Inflammatory macrophage (primary cell): ENCODE data around the gene IL11RA.

Experiments
- DNase-seq, 2 donors: peaks; one replicate each; pipeline ENCODE4 v3.0.0-alpha.2; 2020 to 2022

IL11RA gene

DNA sequence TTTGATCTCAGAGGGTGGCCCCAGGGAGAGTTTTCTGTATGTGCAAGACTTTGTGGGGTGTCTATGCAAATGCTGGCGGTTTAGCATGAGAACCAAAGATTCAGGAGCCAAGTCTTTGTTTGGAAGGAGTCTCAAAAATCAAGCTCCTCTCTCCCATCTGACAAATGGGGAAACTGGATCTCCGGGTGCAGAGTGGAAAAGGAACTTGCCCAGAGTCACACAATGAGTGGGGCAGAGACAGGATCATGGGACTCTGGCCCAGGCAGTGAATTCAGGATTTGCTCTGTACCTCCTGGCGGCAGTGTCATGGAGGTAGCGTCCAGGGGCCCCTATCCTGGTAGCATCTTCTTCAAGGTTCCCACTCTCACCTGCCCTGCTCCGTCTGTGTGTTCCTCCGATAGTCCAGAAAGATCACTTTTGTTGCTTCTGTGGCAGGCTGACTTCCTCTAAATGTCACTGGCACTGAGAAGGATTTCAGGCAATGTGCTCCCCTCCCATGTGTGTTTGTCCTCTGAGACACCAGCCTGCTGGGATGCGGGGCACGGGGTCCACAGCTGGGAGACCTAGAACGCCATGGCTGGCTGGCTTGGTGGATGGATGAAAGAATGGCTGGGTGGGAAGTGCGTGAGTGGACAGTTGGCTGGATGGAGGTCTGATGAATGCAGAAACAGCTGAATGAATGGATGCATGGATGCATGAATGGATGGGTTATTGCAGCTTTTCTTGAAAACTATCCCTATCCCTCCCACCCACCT lies 35.5 kb downstream of the IL11RA start:
- peak; percentile 39 to 60 for DNase-seq

DNA sequence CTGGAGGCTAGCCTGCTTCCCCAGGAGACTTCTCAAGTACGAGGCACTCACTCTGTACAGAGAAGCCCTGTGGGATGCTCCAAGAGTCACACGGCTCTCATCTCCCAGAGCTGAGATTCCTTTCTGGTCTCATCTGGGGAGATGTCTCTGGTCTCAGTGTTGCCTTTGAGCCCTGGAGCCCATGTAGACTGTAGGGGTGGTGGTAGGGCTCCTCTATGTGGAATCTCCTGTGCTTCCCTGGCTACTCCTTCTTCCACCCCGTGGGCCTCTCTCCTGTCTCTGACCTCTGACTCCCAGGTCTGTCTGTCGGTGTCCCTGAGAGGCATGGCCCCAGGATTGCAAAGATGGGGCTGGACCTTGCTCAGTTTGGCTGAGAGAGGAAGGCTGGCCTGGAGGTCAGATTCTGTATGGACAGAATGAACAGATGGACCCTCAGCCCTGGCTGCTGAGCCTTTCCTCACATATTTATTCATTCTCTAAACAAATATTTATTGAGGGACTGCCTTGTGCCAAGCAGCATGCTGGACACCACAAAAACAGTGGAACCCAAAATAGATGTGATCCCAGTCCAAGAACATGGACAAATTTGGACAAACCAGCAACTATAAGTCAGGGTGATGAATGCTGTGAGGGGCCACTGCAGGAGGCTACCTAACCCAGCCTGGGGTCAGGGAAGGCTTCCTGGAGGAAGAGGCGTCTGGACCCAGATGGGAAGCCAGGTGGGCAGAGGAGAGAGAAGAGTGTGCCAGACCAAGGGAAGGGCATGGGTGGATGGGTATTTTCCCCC lies 36.5 kb downstream of the IL11RA start:
- DNase-seq, result no peak

DNA sequence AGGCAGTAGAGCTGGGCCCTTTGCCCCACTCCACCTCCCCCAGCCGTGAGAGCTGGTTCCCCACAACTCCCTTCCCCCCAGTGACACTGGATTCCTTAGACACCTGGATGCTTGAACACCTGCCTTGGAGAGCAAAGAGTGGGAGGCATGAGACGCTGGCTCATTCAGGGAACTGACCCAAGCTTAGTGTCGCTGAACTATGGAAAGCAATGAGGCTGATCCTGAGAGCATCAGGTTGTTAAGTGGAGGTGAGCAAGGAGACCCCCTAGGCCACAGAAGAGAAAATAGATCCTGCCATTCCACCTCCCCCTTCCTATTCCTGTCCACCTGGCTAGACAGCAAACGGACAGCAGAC lies 37.1 kb downstream of the IL11RA start:
- DNase-seq, result no peak

DNA sequence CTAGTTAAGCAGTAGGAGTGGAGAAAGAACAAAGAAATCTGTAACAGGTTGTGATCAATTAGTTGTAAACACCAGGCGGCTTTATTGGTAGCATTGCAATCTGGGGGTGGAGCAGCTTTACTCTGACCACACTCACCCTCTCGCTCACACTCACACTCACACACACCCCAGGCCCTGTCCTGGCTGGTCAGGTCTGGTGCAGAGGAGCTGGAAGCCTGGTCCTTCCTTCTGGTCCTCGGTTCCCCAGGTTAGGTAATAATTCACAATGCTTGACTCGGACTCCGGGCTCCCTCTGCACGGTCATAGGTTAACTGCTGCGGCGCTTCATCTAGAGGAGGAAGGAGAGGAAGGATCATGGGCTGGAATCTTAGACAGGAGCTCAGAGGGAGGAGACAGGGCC lies 37.5 kb downstream of the IL11RA start:
- DNase-seq, result no peak

DNA sequence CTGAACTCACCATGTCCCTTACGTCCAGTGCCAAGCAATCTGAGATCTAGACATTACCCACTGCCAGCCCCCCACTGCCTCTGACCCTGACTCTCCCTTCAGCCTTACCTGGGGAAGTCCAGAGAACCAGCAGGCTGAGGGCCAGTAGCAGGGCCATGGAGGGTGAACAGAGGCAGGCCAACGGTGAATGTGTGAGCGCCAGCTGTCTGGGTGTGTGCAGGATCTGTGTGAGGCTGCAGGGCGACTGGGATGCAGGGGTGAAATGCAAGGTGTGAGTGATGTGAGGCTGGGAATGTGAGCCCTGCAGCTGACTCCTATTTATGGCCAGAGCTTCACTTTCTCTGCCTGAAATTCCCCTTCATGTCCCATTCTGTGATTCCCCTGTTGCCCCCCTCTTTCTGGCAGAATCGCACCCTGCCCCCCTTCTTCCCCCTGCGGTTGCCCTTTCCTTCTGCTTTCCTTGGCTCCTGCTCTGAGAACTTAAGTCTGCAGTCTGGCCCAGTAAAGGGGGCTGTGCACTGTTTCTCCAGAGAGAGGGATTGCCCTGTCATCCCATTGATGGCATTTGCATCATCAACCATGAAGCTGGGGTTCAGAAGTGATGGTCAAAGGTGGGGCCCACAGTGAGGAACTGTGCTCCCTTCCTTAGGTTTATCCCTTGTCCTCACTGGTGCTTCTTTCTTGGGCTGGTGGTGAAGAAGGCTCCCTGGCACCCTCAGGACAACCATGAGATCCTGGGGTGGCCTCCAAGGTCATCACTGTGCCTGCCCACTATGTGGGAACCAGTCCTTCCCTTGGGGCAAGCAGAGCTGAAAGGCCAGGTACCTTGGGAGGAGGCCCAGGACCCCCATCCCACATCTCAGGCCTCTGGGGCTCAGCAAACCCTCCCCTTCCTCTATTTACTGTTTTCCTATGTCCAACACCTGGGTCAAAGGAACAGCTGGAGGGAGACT lies 39.3 kb downstream of the IL11RA start, which contains the start of gene CCL19:
CCL19 (minus strand) TSS at position 294 of the 953 bp plus-strand sequence; CDS start at position 157, 137 bp downstream.
- DNase-seq, result peak in 1 of 2 donors; percentile 7

DNA sequence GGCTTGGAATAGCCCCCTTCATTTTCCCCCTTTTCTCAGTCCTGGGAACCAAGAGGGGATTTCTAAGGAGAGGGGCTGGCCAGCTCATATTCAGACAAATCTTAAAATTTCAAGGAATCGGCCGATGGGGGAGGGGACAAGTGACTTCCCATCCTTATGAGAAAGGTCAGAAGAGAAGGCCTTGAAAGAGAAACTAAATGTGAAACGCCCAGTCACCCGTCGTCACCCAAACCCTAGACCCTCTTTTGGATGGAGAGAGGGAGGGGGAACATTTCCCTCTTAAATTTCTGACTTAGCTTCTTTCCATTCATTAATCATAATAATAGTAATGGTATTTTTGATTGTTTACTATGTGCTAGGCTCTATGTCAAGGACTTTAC lies 39.9 kb downstream of the IL11RA start:
- DNase-seq, result no peak

DNA sequence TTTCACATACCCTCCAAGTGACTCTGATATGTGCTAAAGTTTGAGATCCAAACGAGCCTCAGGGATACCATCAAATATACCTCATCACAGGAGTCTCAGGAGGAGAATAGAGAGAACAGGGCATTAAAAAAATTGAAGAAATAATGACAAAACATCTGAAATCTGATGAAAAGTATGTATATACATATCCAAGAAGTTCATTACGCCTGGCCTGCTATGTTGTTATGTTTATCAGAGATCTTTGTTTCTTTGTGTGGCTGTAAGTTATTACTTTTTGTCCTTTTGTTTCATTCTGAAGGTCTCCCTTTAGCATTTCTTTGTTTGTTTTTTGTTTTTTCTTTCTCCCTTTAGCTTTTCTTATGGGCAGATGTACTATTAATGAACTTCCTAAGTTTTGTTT lies 41.6 kb downstream of the IL11RA start:
- no peak for DNase-seq

DNA sequence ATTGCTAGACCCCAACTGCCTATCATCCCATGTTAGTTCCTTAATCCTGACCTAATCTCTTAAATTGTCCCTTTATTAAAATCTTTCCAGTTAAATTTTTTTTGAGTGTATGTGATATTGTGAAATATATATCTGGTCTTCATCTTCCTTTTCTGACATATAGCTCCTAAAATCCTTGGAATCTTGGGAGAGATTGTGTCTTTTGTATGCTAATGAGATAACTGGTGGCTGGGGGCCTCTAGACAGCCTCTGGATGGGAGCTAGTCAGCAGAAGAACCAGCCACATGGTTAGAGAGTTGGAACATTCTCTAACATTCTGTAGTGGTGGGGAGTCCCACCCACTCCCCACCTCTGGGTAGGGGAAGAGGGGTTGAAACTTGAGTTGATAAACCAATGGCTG lies 42.8 kb downstream of the IL11RA start:
- no peak for DNase-seq

DNA sequence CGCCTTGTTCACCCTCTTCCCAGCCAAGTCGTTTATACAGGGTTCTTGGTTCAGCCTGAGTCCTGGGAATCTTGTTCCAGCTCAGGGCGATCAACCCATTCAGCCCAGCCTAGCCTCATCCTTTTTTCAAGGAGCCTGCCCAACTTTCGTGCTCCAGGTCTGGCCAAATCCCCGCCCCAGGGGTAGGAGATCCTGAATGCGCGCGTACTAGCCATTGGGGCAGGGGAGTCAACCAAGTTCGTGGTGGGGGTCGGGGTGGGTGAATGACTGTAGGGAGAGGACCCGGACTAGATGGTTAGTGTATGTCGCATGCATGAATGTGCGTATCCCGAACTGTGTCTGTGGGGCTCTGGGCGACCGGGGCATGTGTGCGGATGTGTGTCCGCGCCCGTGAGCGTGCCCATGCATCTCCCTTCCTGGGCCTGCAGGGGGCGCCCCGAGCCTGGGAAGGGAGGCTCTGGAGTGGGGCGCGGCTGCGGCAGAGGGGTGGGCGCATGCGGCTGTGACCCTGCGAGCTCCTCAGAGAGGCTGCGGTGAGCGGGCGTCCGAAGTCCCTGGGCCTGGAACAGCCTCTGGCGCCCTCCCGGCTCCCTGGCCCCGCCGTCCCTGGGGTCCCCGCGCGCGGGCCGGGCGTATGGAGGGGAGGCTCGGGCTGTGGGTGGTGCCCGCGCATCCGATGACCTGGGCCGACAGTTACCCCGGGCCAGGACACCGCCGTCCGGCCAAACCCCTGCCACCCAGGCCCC lies 49.2 kb downstream of the IL11RA start:
- DNase-seq, result peak; percentile 47 to 61

DNA sequence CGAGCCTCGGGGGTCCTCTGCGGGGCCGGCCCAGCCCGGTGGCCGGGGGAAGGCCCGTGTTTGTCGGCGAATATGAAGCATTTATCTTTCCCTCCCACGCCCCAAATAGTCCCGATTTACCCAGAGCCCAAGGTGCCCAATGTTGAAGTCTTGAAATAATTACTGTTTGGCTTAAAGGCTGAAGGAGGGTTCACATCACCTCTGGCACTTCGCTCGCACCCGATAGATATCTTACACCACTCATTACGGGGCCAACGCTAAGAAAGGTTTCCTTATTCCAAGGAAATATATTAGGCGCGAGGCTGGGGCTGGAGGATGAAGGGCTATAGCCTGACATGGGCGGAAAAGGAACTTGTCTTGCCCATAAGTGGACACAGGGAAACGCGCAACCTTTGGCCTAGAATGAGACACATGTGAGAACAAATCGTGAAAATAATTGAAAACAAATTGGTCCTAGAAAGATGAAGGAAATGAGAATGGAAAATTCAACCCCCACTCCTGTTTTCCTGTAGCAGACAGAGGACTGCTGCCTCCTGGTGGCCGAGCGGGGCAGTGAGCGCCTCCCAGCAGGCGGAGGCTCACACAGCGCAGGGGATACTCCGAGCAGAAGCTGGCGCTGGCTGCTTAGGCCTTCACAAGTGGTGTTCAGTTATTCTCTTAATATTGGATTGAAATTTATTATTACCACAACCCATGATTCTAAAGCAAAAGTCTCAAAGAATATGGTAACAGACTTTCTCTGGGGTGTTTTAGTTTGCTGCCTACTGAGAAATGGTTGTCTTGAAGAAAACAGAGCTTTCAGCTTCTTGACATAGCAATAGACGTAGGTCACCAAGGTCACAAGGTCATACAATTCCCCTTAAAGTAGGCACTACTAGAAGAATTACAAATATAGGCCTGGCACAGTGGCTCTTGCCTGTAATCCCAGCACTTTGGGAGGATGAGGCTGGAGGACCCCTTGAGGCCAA lies 50.1 kb downstream of the IL11RA start:
- DNase-seq, result peak; percentile 76 to 77

DNA sequence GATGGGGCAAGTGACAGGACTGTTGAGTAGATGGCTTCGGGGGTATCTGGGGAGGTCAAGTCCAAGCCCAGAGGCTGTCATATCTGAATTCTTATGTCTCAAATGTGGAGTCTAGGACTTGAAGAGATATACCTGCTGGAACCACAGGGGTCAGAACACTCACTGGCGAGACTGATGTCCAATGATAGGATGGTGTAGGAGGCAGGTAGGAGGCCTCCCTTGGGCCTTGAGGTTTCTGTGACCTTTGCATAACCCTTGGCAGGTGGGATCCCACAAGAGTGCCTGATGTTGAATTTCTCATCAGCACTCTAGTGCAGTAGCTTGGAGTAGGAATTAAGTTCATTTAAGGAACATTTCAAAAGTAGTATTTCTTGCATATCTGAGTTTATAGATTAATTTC lies 55.1 kb downstream of the IL11RA start:
- DNase-seq, result no peak

DNA sequence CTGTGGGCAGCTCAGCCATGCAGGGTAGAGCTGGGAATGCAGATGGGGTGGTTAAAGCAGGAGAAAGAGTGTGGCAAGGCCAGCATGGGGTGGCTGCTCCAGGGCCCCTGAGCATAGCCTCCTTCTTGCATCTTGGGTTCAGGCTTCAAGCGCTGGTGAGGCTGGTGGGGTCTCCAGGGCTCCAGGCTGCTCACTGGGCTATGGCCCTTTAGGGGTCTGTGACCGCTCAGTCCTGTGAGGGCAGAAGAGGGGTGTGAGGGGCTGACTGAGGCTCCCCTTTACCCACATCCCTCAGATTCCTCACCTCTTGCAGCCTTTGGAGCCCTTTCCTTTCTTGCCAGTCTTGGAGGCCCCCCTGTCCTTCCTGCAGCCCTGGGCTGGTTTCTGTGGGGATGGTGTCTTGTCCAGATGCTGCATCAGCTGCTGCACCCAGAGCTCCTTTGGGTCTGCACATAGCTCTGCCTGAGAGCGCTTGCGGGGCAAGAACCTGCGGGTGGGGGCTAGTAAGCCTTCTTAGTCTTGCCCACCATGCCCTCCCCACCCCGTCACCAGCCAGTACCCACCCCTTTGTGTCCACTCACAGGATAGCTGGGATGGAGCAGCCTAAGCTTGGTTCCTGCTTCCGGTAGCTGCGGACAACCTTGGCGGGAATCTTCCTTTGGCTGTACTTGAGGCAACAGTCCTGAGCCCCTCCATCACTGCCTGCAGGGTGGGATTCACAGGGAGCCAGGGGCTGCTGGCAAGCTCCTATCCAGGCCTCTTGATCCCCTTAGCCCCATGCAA lies 57.4 kb downstream of the IL11RA start:
- DNase-seq, result no peak

DNA sequence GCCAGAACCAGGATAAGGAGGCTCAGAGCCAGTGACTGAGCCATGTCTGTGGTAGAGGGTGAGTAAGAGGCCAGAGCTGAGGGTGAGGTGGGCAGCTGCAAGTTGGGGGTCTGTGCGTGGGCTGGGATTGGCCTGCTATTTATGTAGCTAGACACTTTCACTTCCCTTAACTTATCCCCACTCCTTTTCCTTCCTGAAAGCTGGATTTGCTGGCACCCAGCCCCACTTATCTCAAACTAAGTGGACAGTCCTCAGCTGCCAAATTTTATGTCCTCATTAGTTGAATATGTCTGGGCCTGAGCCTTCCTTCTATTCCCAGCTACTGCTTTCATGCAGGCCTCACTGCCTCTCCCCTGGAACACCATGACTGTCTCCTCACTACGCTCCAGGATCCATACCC lies 58.0 kb downstream of the IL11RA start, which contains the start of gene CCL21:
CCL21 (minus strand) TSS at position 114 of the 400 bp plus-strand sequence; CDS start at position 44, 70 bp downstream.
- peak; percentile 42 to 57 for DNase-seq
